AG09319 (cell line): ENCODE data around the gene ZNF581.

Experiments
- DNase-seq: peaks from one replicate; pipeline ENCODE4 v3.0.0-alpha.2; 2010; ENCODE audit warnings: low read depth; ENCODE audit errors: extremely low read depth
- CTCF ChIP-seq: IDR thresholded peaks from 2 replicates; pipeline ENCODE4 v1.5.1; 2011; ENCODE audit warnings: low read depth, mild to moderate bottlenecking, inconsistent platforms, low read length, moderate library complexity

ZNF581 gene

DNA sequence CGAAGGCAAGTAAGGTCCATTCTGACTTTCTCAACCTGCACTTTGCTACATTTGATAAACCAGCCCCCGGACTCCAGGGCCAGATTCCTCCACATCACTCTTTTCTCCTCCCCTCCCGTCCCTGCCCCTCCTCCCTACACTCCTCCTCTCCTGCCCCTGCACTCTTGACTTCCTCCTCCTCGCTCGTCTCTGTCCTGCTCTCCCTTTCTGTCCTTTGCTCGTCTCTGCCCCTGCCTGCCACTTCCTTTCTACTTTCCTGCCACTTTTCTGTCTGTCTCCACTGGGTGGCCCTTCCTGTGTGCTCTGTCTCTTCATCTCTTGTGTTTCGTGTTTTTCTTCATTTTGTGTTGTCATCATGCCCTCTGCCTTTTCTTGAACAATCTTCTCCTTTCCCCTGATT, 18.4 kb downstream of the ZNF581 start:
- no peak for DNase-seq
- no peak for TF ChIP-seq CTCF

DNA sequence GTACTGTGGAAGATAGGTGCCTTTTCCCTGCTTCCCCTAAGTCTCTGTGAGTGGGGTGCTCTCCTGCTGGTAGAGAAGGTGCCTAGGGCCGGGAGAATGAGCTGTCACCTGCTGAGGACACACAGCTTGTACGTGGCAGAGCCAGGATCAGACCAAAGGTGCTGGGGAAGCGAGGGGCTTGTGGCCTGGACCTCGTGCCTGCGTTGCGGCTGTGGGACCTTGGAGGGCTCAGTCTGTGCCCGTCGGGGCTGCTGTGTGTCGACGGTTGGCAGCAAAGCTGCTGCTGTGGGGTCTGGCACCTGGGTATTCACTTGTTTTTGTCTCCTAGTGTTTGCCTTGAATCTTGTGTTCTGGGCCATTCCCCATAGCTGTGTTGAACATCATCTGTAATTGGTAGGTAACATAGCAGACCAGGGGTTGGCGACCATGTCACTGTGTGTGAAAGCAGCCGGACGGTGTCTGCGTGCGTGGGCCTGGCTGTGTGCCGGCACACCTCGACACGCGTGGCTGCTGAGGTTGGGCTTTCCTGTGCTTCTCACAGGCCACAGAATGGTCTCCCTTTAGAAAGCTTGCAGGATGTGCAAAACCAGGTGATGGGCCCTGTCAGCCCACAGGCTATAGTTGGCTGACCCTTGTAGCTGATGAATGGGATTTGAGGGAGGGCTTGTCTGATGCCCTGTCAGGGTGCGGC, 20.5 kb downstream of the ZNF581 start:
- no peak for TF ChIP-seq CTCF
- no peak for DNase-seq

DNA sequence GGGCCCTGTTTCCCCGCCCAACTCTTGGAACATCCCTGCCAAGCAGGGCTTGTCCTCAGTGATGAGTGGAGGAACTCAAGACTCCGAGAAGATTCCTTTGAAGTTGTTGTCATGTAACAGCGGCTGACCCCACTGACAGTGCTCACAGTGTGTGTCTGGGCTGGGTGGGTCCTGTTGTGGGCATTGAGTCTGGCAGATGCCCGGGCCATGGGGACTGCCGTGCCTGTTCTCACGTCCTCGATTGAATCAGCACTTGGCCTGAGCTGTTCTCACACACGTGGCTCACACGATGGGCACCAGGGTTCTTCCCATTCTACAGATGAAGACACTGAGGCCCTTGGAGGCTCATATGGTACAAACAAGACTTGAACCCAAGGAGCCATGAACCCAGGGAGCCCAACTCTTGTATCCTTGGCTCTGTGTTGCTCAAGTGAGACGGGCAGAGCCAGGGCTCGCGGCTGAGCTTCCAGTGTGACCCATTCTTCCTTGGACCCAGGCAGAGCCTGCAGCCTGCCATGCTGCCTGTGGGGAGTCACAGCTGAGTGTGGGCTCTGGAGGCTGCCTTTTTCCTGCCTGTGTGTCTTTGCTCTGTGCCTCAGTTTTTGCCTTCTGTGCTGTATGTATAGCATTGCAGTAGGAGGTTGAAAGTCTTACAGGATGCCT, 23.0 kb downstream of the ZNF581 start:
- no peak for TF ChIP-seq CTCF
- no peak for DNase-seq

DNA sequence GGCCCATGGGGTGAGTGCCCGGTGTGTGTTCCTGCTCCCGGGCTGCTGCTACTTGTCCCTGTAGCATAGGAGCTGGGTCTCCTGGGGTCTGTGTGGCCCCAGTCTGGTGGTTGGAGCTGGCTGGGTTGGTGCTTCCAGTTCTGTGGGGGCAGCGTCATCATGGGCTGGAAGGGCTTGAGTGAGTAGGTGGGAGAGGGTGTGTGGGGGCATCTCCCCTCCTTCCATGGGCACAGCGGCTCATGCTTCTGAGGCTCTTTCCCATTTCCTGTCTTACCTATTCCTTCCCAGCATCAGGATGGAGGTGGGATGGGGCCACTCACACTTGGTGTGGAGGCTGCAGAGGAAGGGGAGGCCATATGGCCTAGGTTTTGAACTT, 23.5 kb downstream of the ZNF581 start:
- no peak for DNase-seq
- TF ChIP-seq CTCF: no peak

DNA sequence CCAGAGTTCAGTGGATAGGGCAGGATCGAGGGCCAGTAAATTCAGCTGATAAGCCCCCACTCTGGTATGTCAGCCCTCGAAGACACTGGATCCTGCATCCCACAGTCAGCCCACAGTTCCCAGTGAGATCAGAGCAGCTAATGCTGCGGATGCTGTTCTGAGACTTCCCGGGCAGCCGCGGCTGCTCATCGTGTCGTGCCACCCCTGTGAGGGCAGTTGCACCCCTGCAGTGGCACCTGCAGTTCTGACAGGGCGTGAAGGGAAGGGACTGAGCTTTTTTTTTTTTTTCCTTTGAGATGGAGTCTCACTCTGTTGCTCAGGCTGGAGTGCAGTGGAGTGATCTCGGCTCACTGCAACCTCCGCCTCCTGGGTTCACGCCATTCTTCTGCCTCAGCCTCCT, 24.1 kb downstream of the ZNF581 start:
- DNase-seq: no peak
- TF ChIP-seq CTCF: no peak

- no peak for DNase-seq
- no peak for TF ChIP-seq CTCF
Measured at GRCh38 chr19:55667958-55668357, 24.5 kb downstream of the ZNF581 start.

DNA sequence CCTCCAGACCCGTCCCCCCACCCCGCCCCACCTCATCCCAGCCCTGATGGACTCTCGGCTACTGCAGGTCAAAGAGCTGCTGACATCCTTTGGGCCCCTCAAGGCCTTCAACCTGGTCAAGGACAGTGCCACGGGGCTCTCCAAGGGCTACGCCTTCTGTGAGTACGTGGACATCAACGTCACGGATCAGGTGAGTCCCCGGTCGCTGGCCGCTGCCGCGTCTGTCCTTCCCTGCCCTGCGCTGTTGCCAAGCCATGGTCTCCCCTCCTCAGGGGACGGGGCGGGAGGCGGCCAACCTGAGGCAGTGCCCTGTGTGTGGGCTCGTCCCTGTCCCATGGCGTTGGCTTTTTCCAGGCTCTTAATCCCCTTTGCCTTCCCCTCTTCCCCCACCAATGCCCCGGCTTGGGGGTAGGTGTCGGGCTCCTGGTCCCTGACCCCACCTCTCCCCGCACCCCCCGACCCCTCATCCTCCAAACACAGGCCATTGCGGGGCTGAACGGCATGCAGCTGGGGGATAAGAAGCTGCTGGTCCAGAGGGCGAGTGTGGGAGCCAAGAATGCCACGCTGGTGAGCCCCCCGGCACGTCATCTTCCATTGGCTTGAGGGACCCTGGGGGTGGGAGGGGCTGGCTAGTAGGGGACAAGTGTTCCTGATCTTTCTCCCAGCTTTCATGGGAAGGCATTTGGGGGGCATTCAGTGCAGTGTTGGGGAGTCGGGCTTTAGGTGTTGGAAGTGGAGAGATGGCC, 25.3 kb downstream of the ZNF581 start:
- TF ChIP-seq CTCF: no peak
- no peak for DNase-seq
